ENCODE results near the gene SLC2A10.

- TF ChIP-seq, protein P1, sequence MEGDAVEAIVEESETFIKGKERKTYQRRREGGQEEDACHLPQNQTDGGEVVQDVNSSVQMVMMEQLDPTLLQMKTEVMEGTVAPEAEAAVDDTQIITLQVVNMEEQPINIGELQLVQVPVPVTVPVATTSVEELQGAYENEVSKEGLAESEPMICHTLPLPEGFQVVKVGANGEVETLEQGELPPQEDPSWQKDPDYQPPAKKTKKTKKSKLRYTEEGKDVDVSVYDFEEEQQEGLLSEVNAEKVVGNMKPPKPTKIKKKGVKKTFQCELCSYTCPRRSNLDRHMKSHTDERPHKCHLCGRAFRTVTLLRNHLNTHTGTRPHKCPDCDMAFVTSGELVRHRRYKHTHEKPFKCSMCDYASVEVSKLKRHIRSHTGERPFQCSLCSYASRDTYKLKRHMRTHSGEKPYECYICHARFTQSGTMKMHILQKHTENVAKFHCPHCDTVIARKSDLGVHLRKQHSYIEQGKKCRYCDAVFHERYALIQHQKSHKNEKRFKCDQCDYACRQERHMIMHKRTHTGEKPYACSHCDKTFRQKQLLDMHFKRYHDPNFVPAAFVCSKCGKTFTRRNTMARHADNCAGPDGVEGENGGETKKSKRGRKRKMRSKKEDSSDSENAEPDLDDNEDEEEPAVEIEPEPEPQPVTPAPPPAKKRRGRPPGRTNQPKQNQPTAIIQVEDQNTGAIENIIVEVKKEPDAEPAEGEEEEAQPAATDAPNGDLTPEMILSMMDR (optimal IDR thresholded peaks at IDR 0.05 in 1 of 3, IDR thresholded peaks at IDR 0.05 in 1 of 3, conservative IDR thresholded peaks at IDR 0.05 in 1 of 3; ENCODE audit: extremely low read depth in 1 of 3, insufficient read depth in 2 of 3, low read length in 3 of 3), result no peak
- no peak for TF ChIP-seq EZH2 (IDR thresholded peaks at IDR 0.05; ENCODE audit: low read length)
Measured at GRCh38 chr20:46764068-46764467, 54.6 kb downstream of the SLC2A10 start.

All from keratinocyte (primary cell).